GM19043 (cell line): ENCODE measurements around the gene F2R.

ENCODE experiments used
- ATAC-seq: cut with Tn5 transposase; IDR thresholded peaks from one replicate; pipeline ENCODE4 v1.9.1; 2021; ENCODE audit warnings: low read depth; ENCODE audit not compliant: unreplicated experiment

F2R gene

DNA sequence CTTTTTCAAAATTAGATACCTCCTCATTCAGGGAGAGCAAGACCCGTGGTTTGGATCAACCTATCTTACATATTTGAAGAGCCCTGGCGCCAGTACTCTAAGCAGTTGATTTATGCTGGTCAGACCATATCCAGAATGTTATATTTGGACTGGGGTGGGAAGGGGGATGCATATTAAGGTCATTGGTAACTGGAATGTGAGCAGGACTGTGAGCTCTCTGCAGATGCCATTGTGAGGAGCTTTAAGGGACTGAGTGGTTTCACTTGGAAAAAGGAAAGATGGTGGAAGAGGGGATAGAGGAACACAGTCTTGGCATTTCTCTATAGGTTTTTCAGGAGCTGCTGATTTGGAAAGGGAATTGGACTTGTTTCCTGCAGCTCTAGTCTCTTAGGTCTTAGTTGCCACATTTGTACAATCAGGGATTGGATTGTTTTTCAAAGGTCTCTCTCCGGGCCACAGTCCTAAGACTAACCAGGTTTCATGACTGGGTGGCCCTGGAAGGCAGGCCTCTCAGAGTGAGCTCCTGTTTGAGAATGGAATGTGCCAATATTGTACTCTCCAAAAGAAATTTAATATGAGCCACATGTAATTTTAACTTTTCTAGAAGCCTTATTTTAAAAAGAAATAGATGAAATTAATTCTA, 25.8 kb upstream of the F2R start:
- no peak for ATAC-seq

DNA sequence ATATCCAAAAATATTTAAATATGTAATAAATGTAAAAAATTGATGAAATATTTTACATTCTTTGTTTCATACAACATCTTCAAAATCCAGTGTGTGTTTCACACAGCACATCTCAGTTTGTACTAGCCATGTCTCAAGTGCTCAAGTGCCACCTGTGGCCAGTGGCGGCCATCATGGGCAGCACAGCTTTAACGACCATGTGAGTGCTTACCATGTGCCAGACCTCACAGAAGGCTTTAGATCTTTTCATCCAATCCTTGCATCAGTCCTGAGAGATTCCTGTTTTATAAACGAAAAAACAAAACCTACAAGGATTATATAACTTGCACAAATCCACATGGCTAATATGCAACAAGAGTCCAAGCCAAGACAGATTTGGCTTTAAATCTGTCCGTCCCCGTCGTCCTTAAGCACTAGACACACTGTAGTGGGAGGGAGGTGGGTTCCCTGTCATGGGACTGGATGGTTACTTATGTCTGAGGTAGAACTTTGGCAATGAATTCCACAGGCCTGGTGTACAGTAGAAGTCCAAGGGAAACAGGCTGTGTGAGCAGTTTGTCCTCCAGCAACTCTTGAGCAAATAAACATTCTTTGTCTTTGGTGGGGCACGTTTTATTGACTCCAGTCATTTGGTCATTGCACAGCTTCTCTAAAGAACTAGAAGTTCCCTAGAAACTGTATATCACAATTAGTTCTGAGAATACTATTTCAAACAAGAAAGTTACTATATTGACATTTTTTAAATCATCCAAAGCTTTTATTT, 25.0 kb upstream of the F2R start:
- ATAC-seq, result no peak

GRCh38 chr5:76691467-76692273, 24.3 kb upstream of the F2R start:
- ATAC-seq, result no peak

DNA sequence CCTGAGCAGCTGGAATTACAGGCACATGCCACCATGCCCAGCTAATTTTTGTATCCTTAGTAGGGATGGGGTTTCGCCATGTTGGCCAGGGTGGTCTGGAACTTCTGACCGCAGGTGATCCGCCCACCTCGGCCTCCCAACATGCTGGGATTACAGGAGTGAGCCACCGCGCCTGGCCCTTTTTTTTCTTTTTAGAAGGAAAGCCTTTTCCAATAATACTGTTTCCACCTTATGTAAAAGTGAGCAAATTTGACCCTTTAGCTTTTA, 23.7 kb upstream of the F2R start:
- no peak for ATAC-seq

DNA sequence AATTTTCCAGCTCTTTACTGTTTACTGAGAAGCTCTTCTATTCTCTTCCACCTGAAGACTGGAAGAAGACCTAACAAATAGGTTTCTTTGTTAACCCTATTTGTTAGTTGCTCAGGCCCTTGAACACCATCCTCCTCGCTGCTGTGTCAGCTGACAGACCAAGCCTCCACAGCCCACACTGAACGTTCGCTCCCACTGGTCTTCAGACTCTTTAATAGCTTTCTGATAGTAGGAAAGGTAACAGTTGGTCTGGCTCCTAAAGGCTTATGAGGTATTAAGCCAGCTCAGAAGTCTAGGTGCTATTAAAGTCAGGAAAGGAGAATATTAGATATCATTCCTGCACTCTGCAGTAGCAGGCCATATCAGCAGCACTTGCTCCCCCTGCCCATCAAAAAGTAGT, 23.3 kb upstream of the F2R start:
- no peak for ATAC-seq

DNA sequence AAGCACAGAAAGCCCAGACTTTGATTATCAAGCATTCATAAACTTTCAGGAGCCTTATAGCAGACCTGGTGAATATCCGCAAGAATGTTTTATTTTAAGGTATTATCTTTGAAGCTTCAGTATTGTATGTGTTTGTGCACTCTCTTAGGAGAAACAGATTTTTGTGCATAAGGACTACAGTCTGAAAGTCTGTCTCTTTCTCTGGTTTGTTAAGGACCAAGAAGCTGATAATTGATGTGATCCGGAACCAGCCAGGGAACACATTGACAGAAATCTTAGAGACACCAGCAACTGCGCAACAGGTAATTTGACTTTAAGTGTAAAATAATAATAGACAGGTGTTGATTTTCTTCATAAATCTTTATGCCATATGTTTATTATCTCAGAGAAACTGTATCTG, 22.8 kb upstream of the F2R start:
- no peak for ATAC-seq

DNA sequence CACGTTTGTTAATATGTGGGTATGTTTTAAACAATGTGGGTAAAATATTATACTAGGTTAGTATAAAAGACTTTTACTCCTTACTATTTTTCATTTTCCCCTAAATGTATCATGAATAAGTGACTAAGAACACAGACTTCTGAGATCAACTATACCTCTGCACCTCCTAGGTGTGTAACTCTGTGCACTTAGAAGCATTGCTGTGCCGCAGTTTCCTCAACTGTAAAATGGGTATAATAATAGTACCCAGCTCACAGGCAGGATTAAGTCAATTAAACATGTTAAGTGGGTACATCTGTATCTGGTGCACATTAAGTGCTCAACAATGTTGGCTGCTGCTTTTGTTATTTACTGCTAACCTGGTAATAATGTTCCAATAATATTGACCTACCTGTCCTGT, 21.6 kb upstream of the F2R start:
- no peak for ATAC-seq

GRCh38 chr5:76695346-76695745, 20.6 kb upstream of the F2R start:
- ATAC-seq, result no peak

DNA sequence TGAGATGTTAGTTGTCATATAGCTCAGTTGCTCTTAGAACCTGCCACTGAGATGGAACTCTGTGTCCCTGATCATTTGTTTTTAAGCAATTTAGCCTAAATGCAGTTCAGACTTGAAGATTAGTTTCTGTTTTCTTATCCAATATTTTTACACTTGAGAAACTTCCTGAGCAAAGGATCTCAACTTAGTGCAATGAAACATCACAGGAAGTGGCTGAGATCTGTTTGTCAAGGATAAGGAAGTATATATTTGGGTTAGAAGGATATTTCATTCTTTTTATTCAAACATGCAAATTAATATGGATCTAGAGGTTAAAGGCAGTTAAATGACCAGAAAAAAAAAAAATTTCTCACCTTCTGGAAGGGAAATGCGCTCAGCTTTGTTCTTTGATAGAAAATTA, 19.7 kb upstream of the F2R start:
- ATAC-seq, result no peak

DNA sequence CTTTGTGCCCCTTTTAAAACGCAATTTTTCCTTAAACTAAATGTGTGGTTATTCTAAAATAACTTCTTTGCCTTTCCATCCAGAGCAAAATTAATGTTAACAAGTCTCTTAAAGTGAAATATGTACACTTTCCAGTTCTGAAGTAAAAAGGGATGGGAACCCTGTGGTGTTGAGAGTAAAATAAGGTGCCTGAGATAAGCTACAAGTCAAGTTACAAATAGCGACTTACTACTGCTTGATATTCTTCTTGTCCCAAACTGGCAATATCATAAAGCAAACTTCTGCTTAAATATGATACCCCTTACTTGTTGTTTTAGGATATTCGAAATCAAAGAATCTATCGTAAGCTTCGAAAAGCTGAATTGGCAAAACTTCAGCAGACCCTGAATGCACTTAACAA, 18.3 kb upstream of the F2R start:
- no peak for ATAC-seq

GRCh38 chr5:76700571-76700970, 15.4 kb upstream of the F2R start:
- no peak for ATAC-seq

GRCh38 chr5:76701298-76701697, 14.6 kb upstream of the F2R start:
- no peak for ATAC-seq

GRCh38 chr5:76703707-76704106, 12.2 kb upstream of the F2R start:
- no peak for ATAC-seq

DNA sequence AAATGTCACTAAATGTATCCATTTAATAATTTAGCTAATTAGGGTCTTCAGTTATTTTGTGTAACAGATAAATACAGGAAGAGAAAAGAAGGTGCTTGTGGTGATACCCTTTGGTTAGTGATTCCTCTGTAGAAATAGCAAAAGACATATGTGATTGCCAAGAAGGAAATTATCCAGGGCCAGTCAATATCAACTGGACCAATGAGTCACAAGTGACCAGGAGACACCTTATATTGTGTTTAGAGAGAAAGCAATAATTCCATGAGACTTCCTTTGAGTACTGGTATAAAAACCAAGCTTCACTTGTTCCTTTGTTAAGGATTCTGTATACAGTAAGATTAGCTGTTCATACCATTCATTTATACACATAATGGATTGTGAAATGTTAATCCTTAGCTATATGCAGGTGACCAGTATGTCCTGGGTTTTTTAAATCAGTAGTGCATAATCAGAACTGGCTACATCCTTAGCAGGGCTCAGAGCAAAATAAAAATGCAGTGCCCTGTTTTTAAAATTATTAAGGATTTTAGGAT, 11.7 kb upstream of the F2R start:
- no peak for ATAC-seq

DNA sequence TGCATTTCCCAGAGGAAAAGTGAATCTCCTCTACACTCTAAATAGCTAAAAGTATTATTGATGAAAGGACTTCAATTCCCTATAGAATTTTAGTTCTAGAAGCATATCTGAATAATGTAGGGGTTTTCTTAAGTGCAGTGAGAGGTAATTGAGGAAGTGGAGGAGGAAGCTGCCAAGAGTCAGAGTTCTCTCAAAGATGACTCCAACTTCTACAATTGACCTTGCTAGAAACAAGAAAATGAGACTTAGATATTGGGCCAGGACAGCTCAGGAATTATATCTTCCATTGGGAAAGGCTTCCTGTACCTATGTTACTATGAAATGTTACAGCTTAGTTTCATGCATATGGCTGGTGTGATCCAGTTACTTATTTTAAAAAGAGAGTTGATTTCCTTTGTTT, 10.4 kb upstream of the F2R start:
- ATAC-seq, result no peak

DNA sequence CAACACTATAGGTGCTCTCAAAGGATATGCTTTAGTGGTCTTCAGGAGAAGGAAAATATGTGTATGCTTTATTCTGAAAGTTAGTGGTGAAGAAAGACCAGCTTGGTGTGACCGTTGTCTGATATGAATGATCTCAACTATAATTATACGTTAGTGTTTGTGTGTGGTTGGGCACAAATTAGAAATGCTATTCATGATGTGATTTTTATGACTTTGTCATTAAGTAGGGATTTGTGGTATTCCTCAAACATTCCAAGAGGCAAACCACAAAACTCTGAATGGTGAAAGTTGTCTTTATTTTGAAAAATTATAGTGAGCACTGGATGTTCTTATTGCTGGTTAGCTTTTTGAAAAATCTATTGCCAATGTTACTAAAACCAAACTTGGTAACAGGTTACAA, 6.2 kb upstream of the F2R start:
- no peak for ATAC-seq

GRCh38 chr5:76710991-76711390, 4.9 kb upstream of the F2R start:
- no peak for ATAC-seq

GRCh38 chr5:76714751-76715485, 1.0 kb upstream of the F2R start:
- ATAC-seq, result no peak

GRCh38 chr5:76715486-76715735, 515 bp upstream of the F2R start:
- peak; percentile 7 for ATAC-seq

GRCh38 chr5:76716456-76717157, 681 bp downstream of the F2R start:
- no peak for ATAC-seq
